ENCODE measurements around the gene COL27A1.
"Not testable (repeated sequence)": the region's sequence is repeated elsewhere in the genome, so short reads cannot be mapped to it uniquely, and the experiment has no call there.

Gene COL27A1

DNA sequence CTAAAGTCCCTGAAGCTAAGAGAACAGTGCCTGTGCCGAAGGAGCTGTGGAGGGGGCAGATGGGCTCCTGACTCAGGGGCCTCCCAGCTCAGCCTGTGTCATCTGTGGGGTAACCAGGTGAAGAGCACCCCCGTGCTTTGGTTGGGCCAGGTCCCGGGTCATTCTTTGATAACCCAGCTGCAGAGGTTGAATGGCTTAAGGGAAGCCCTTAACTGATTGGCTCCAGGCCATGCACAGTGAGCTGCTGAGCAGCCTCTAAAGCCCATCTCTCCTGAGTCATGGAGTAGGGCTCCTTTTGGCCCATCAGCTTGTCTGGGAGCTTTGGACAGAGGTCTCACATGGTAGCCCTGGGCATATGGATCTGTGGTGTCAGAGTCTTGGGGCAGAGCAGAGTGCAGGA, 28.7 kb downstream of the COL27A1 start:
- DNase-seq (ENCODE audit: low spot score), result no peak

GRCh38 chr9:114184866-114185265, 29.5 kb downstream of the COL27A1 start:
- DNase-seq (ENCODE audit: low spot score), result no peak

DNA sequence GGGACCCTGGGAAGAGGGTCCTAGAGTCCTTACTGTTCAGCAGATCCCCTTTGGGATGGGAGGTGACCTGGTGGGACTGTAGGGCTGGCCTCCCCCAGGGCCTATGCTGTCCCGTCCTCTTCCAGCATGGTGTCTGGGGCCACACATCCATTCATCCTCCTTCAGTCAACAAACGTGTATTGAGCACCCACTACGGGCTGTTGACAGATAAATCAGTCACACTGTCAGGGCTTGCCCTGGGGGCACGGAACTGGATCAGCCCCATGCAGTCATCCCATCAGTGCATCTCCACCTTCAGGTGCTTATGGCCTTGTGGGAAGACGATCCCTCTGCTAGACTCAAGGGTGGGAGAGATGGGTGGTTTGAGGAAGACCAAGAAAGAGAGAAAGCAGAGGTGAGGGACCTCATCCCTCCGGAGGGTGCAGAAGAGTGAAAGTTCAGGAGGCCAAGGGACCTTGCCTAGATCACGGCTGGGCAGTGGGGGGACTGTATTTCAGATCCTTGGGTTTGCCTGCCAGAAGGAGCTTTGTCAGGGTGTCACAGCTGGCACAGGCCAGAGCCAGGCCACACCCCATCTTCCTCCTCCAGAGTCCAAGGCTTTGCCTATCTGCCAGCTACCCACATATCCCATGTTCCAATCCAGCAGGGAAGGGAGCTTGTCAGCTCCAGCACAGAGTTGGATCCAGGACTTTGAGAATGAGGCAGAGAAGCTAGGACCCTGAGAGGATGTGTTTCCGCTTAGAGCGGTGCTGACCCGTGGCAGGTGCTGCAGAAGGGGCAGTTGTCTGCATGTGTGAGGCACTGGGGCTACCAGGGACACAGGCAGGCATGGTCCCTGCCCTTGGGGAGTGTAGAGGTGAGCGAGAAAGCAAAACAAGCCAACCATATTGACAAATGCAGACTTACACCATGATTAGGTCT, 30.5 kb downstream of the COL27A1 start:
- no peak for DNase-seq (ENCODE audit: low spot score)

- no peak for DNase-seq (ENCODE audit: low spot score)
Measured at GRCh38 chr9:114186605-114187289, 31.4 kb downstream of the COL27A1 start.

- no peak for DNase-seq (ENCODE audit: low spot score)
Measured at GRCh38 chr9:114187827-114188226, 32.5 kb downstream of the COL27A1 start.

DNA sequence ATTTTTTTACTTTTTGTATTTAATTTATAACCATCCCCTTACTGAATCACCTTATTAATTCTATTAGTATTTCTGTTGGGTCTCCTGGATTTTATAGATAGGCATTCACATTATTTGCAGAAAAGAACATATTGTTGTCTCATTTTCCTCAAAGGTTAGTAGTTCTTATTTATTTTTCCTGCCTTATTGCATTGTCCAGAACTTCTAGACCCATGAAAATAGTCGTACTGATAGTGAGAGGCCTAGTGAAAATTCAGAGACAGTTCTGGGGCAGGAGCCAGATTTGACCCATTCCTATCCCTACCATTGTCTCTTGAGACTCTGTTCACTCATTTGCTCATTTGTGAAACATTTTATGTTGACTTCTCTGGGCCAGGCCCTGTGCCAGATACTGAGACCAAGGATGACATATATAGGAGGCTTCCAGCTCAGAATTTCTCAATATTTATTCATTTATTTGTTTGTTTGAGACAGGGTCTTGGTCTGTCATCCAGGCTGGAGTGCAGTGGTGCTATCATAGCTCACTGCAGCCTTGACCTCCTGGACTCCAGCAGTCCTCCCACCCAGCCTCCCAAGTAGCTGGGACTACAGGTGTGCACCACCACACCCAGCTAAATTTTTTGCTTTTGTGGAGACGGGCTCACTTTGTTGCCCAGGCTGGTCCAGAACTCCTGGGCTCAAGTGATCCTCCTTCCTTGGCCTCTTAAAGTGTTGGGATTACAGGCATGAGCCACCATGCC, 34.7 kb downstream of the COL27A1 start:
- DNase-seq (ENCODE audit: low spot score), result no peak

DNA sequence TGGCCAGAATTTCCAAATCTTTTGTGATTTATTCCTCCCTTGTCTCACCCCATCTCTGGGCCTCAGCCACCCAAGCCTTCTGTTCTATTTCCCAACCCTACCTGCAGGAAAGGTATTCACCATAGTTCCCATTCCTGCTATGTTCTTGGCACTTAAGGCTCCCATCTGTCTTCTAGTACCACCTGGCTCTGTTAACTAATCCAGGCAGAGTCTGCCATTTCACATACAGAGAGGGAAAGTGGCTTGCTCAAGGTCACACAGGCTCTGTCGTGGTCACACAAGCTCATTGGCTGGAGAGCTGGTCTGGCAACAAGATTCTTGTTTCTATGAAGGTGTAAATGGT, 35.2 kb downstream of the COL27A1 start:
- DNase-seq (ENCODE audit: low spot score), result no peak

GRCh38 chr9:114191402-114191801, 36.1 kb downstream of the COL27A1 start:
- not testable (repeated sequence) for DNase-seq (ENCODE audit: low spot score)

DNA sequence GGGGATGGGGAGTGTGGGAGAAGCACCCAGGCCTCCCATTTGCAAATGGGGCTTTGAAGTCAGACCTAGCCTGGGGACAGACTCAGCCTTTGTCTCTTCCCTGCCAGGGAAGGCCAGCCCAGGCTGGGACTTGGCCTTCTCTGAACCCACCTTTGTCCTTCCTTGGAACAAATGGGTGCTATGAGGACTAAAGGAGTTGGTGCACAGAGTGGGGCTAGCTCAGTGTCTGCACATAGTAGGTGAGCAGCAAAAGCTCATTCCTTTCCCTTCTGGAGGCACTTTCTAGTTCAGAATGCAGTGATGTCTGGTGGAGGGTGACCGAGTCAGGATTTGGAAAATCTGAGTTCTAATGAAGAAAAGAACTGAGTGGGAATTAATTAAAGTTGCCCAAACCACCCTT, 37.2 kb downstream of the COL27A1 start:
- no peak for DNase-seq (ENCODE audit: low spot score)

DNA sequence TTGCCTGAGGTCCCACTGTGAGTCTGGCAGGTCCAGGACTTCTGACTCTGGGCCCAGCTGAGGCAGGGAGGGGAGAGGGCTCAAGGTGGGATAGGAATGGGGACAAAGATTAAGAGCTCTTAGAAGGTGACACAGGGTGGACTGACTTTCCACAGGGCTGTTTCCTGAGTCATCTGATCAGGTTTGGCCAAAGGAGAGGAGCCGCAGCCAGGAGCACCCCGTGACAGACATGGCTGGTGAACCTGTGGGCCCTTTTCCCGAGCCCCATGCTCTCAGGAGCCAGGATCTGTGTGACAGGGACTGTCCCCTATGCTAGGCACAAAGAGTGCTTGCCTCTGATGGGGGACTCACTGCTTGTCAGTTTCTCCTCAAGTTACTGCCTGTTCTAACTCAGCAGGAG, 37.8 kb downstream of the COL27A1 start:
- DNase-seq (ENCODE audit: low spot score), result no peak

DNA sequence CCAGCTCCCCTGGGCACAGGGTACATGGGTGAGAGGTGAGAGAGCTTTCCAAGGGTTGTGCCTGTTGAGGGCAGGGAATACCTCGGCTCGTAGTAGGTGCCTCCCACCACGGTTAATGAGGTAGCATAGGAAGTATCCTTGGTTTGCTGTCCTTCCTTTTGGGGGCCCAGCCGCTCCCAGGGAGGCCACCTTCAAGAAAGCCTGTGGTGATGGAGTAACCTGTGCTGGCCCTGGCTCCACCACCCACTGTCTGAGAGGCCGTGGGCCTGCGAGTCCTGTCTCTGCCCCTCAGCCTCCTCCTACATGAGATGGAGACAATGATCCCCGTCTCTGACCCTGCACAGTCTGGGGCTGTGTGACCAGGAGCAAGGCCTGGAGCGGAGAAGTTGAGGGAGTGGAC, 40.8 kb downstream of the COL27A1 start:
- DNase-seq (ENCODE audit: low spot score), result no peak

- DNase-seq (ENCODE audit: low spot score), result no peak
Measured at GRCh38 chr9:114196979-114197622, 41.8 kb downstream of the COL27A1 start.

GRCh38 chr9:114198249-114199040, 43.1 kb downstream of the COL27A1 start:
- DNase-seq (ENCODE audit: low spot score), result no peak

DNA sequence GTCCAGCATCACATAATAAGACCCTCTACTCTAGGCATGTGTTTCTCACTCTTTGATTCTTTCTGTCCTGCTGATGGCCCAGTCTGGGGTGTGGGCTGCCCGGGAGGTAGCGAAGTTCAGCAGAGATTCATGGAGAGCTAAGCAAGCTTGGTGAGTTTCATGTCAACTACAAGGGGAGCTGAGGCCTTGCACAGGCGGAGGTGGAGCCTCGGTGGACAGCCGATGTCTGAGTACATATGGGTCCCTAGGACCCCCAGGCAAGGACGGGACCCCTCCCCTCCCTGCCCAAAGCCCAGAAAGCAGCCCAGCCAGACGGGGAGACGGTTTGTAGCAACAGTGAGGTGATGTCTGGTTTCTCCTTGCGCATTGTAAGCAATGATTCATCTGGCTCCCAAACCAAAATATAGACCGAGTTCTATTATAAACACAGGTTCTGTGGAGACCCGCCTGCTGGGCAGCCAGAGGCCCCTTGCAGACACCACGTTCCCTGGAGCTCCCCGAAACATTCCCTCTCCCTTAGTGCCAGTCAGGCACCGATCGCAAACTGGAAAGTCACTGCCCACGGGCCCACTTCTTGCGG, 45.5 kb downstream of the COL27A1 start:
- DNase-seq (ENCODE audit: low spot score), result no peak

DNA sequence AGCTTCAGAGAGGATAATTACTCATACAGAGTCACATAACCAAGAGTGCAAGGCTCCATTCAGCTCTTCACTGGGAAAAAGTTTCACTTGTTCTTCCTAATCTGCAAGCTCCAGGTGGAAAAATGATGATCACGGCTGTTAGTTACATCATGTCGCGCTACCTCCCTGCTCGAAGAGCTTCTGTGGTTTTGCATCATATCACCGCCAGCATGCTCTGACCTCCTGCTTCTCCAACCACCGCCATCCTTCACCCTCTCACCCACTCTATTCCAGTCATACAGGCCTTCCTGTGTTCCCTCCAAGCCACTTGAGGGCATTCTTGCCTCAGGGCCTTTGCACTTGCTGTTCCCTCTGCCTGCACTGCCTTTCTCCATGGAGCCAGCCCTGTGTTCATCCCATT, 47.1 kb downstream of the COL27A1 start:
- no peak for DNase-seq (ENCODE audit: low spot score)

- no peak for DNase-seq (ENCODE audit: low spot score)
Measured at GRCh38 chr9:114202849-114203248, 47.5 kb downstream of the COL27A1 start.

GRCh38 chr9:114203410-114204140, 48.2 kb downstream of the COL27A1 start:
- DNase-seq (ENCODE audit: low spot score), result no peak

GRCh38 chr9:114204265-114204664, 48.9 kb downstream of the COL27A1 start:
- no peak for DNase-seq (ENCODE audit: low spot score)

- DNase-seq (ENCODE audit: low spot score), result no peak
Measured at GRCh38 chr9:114205171-114206015, 50.1 kb downstream of the COL27A1 start.

All from activated CD4-positive, alpha-beta T cell treated with anti-CD3 and anti-CD28 coated beads, Interleukin-2, Interleukin-4, amounts not matched to agents 100 ng/mL and 50 ng/mL, durations not matched to agents 16 hours and 8 hours (primary cell).